Osteoblast (primary cell): Measurements from ENCODE around the gene NDRG3. TPM values are rescaled to one million over a fixed set of nuclear protein-coding genes. Genes with fewer than 3 reads are reported as not detected.

Experiments
- DNase-seq: peaks from one replicate; pipeline ENCODE4 v3.0.0; 2011; ENCODE audit warnings: low spot score, mixed read lengths; ENCODE audit not compliant: insufficient read length; ENCODE audit errors: missing footprints
- H2AFZ ChIP-seq: 2 replicates; pipeline ENCODE4 v1.6.0; 2011; ENCODE audit warnings: mild to moderate bottlenecking, low read length
- H3K27ac ChIP-seq: 2 replicates; pipeline ENCODE4 v1.5.1; 2011; ENCODE audit warnings: mild to moderate bottlenecking, low read depth, low read length, moderate library complexity
- H3K27me3 ChIP-seq: 2 replicates; pipeline ENCODE4 v1.6.0; 2012; ENCODE audit warnings: mild to moderate bottlenecking, control low read depth, inconsistent platforms, low read length, moderate library complexity; ENCODE audit not compliant: insufficient read depth
- H3K36me3 ChIP-seq: 2 replicates; pipeline ENCODE4 v1.5.1; 2011; ENCODE audit warnings: mild to moderate bottlenecking, low read length, control low read depth, moderate library complexity; ENCODE audit not compliant: insufficient read depth
- H3K4me1 ChIP-seq: 2 replicates; pipeline ENCODE4 v1.5.1; 2011; ENCODE audit warnings: mild to moderate bottlenecking, low read length, control low read depth, moderate library complexity; ENCODE audit not compliant: insufficient read depth
- H3K4me2 ChIP-seq: 2 replicates; pipeline ENCODE4 v1.6.0; 2011; ENCODE audit warnings: mild to moderate bottlenecking, low read length; ENCODE audit not compliant: insufficient read depth
- H3K4me3 ChIP-seq: fragments of 200-600 bp; sonication (generic); 3 replicates; pipeline ENCODE4 v1.5.1; 2012; ENCODE audit warnings: mild to moderate bottlenecking, low read length, inconsistent platforms; ENCODE audit not compliant: insufficient read depth
- H3K79me2 ChIP-seq: 2 replicates; pipeline ENCODE4 v1.6.0; 2012; ENCODE audit warnings: mild to moderate bottlenecking, low read length, control low read depth, inconsistent platforms; ENCODE audit not compliant: insufficient read depth
- H3K9me3 ChIP-seq: 2 replicates; pipeline ENCODE4 v1.5.1; 2011; ENCODE audit warnings: low read depth, low read length, control low read depth
- H4K20me1 ChIP-seq: 2 replicates; pipeline ENCODE4 v1.6.0; 2012; ENCODE audit warnings: mild to moderate bottlenecking, low read length, control low read depth; ENCODE audit not compliant: insufficient read depth
- CTCF ChIP-seq: IDR thresholded peaks from 2 replicates; pipeline ENCODE4 v1.5.1; 2011; ENCODE audit warnings: mild to moderate bottlenecking, low read depth, low read length, moderate library complexity; ENCODE audit errors: extremely low read depth
- total RNA-seq: library from RNA; depleted of rRNA; stranded (reverse); fragments of >200 nt; gene quantifications from 2 replicates; pipeline ENCODE4 v1.2.3, GENCODE V29; 2012

The NDRG3 gene
- total RNA-seq, 1 donor: 26.4 TPM

GRCh38 chr20:36754656-36755222, 8.8 kb upstream of the NDRG3 start:
- Histone ChIP-seq H3K27me3 (no peaks in the 10 kb centered on the region), H3K4me2 (no peak overlapping the region), H3K4me1 (peaks cover 9% of the 10 kb centered on the region), H3K27ac (peak overlapping the region; percentile 43), H3K36me3 (peaks cover 40% of the 10 kb centered on the region), H3K9me3 (no peaks in the 10 kb centered on the region), H3K79me2 (no peaks in the 10 kb centered on the region), H4K20me1 (no peaks in the 10 kb centered on the region), H2AFZ (peak overlapping the region; percentile 37), H3K4me3 (no peak overlapping the region)
- DNase-seq: peak; percentile 86
- peak; percentile 83 for TF ChIP-seq CTCF

GRCh38 chr20:36752582-36752981, 6.7 kb upstream of the NDRG3 start:
- no peak overlapping the region for H2AFZ ChIP-seq
- no peaks in the 10 kb centered on the region for H3K9me3 ChIP-seq
- DNase-seq: no peak
- no peak overlapping the region for H3K27ac ChIP-seq
- H4K20me1 ChIP-seq: no peaks in the 10 kb centered on the region
- H3K4me1 ChIP-seq: peaks cover 9% of the 10 kb centered on the region
- no peaks in the 10 kb centered on the region for H3K27me3 ChIP-seq
- no peak overlapping the region for H3K4me2 ChIP-seq
- TF ChIP-seq CTCF: no peak
- no peaks in the 10 kb centered on the region for H3K79me2 ChIP-seq
- no peak overlapping the region for H3K4me3 ChIP-seq
- H3K36me3 ChIP-seq: peaks cover 33% of the 10 kb centered on the region

- Histone ChIP-seq H3K4me1 (peaks cover 14% of the 10 kb centered on the region), H3K27me3 (no peaks in the 10 kb centered on the region), H3K9me3 (no peaks in the 10 kb centered on the region), H3K36me3 (no peaks in the 10 kb centered on the region), H2AFZ (peak overlapping the region; percentile 77), H3K27ac (no peak overlapping the region), H3K79me2 (peaks cover 15% of the 10 kb centered on the region), H3K4me2 (peak overlapping the region; percentile 86), H4K20me1 (peaks cover 3% of the 10 kb centered on the region), H3K4me3 (peak overlapping the region; percentile 72)
- TF ChIP-seq CTCF: no peak
- peak; percentile 71 for DNase-seq
Measured at GRCh38 chr20:36745234-36745926, 510 bp downstream of the NDRG3 start.

- H3K4me1 ChIP-seq: peaks cover 14% of the 10 kb centered on the region
- peak; percentile 95 for DNase-seq
- H3K79me2 ChIP-seq: peaks cover 15% of the 10 kb centered on the region
- no peaks in the 10 kb centered on the region for H3K9me3 ChIP-seq
- H2AFZ ChIP-seq: peak overlapping the region; percentile 77
- no peaks in the 10 kb centered on the region for H3K36me3 ChIP-seq
- H4K20me1 ChIP-seq: peaks cover 3% of the 10 kb centered on the region
- no peaks in the 10 kb centered on the region for H3K27me3 ChIP-seq
- TF ChIP-seq CTCF: no peak
- peak overlapping the region; percentile 72 for H3K4me3 ChIP-seq
- no peak overlapping the region for H3K27ac ChIP-seq
- peak overlapping the region; percentile 86 for H3K4me2 ChIP-seq
Measured at GRCh38 chr20:36744764-36745191, 1.1 kb downstream of the NDRG3 start.
